HG02973 (cell line): ENCODE data around the gene SAA4.
A peak's percentile ranks its signal among the peaks of the same experiment; 100 is the strongest.
"Not testable (repeated sequence)": the region's sequence is repeated elsewhere in the genome, so short reads cannot be mapped to it uniquely, and the experiment has no call there.

Source experiments
- ATAC-seq: cut with Tn5 transposase; IDR thresholded peaks from one replicate; pipeline ENCODE4 v1.9.1; 2021; ENCODE audit warnings: moderate library complexity; ENCODE audit not compliant: unreplicated experiment

Gene SAA4

GRCh38 chr11:18247191-18247581, 10.6 kb upstream of the SAA4 start:
- peak; percentile 19 for ATAC-seq

DNA sequence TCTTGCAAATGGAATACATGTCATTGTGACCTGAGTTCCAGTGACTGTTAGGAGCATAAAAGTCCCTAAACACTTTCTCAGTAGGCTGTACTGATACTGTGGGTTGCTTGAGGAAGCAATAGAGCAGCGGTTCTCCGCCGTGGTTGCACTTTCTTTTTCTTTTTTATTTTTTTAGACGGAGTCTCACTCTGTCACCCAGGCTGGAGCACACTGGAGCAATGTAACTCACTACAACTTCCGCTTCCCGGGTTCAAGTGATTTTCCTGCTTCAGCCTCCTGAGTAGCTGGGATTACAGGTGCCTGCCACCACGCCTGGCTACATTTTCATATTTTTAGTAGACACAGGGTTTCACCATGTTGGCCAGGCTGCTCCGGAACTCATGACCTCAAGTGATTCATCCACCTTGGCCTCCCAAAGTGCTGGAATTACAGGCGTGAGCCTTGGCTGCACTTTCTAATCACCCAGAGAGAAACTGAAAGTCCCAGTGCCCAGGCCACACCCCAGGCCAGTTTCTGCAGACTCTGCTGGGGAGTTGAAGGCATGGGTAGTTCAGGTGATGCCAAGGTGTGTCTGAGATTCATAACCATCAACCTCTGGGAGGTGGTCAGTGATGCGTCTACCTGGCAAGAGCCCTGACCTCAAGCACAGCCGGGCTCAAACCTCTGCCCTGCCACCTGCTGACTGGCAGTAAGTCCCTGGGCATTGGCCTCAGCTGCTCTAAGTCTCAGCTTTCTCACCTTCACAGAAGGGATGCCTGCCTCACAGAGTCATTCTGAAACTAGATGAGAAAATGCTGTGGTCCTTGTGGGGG, 10.0 kb upstream of the SAA4 start:
- ATAC-seq: peak; percentile 85

GRCh38 chr11:18245396-18245795, 8.8 kb upstream of the SAA4 start:
- no peak for ATAC-seq

- ATAC-seq: no peak
These were observed 7.3 kb upstream of the SAA4 start for GRCh38 chr11:18243783-18244362.

DNA sequence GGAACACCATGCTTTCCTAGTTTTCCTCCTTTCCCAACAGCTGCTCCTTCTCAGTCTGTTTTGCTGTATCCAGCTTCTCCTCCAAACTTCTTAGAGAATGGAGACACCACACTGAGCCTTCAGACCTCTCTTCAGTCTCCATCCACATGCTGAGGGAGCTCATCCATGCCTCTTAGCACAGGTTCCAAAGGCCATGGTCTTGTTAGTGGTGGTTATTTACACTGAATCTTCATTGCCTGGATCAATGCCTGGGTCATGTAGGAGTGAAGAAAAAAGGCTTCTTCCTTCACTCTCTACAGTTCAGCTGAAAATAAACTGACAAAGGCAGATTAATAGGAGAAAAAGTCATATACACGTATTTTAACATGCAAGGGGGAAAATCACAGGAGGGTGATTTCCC, 3.1 kb upstream of the SAA4 start:
- ATAC-seq: no peak

DNA sequence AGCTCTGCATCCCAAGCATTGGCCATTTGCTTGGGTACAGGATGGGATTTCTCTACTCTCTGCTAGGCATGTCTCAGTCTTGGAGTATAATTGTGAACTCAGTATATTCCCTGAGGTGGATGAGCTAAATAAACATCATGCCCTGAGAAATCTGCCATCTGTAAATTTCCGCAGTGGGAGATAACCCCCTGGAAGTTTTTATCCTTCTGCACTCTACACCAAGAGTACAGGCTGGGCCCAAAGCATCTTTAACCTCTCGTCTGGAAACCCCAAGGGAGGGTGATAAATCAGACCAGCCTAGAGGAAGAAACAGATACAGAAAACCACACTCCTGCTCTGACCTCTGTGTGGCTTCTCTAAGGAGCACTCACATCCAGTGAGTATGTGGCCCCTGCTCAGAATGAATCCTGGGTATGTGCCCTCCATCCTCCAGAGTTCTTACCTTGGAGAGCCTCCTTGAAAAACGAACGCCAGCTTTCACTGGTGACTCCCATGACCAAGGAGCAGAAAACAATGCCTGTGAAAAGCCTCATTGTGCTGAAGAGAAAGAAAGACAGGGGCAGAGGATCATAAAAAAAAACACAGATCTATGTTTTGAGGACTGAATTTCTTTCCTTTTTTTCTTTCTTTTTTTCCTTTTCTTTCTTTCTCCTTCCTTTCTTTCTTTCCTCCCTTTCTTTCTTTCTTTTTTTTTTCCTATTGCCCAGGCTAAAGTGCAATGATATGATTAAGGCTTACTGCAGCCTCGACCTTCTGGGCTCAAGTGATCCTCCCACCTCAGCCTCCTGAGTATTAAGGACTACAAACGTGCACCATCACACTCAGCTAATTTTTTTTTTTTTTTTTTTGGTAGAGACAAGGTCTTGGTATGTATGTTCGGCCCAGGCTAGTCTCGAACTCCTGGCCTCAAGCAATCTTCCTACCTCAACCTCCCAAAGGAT, 938 bp downstream of the SAA4 start:
- ATAC-seq: no peak

DNA sequence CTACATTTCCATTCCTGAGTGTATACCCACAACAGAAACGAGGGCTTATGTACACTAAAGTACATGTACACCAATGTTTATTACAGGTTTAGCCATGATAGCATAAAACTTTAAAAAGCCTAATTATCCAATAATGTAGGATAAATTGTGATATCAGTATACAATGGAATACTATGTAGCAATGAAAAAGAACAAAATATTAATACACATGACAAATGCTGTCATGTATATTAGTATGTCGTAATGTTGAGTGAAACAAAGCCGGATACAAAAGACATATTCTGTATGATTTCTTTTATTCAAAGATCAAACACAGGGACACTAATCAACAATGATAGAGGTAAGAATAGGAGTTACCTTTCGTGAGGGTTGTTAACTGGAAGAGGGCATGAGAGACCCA, 2.7 kb downstream of the SAA4 start:
- ATAC-seq: no peak

DNA sequence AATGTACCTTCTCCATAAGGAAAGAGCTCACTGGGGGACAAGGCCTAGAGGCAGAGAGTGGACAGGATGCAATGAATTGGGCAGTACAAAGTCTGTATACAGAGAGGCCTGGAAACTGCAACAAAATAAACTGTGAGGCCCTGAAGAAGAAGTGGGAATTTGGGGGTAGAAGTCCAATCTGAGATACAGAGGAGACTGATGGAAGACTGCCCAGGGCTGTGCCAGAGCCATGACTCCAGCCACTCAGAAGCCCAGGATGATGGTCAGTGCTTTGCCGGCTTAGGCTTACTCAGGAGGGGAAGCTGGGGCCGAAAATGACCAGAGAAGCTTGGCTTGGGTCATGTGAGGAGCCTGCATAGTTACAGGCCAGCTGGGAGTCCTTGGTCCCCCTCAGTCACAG, 5.7 kb downstream of the SAA4 start:
- no peak for ATAC-seq

- ATAC-seq: peak; percentile 94
These were observed 7.1 kb downstream of the SAA4 start for GRCh38 chr11:18229501-18229900.

DNA sequence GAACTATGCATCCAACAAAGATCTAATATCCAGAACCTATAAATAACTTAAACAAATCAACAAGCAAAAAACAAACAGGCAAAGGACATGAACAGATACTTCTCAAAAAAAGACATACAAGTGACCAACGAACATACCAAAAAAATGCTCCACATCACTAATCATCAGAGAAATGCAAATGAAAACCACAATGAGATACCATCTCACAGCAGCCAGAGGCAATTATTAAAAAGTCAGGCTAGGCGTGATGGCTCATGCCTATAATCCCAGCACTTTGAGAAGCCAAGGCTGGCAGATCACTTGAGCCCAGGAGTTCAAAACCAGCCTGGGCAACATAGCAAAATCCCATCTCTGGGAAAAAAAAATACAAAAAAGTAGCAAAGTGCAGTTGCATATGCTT, 10.7 kb downstream of the SAA4 start:
- ATAC-seq: no peak

- ATAC-seq: no peak
These were observed 12.8 kb downstream of the SAA4 start for GRCh38 chr11:18223591-18224387.

- no peak for ATAC-seq
These were observed 13.7 kb downstream of the SAA4 start for GRCh38 chr11:18222814-18223421.

DNA sequence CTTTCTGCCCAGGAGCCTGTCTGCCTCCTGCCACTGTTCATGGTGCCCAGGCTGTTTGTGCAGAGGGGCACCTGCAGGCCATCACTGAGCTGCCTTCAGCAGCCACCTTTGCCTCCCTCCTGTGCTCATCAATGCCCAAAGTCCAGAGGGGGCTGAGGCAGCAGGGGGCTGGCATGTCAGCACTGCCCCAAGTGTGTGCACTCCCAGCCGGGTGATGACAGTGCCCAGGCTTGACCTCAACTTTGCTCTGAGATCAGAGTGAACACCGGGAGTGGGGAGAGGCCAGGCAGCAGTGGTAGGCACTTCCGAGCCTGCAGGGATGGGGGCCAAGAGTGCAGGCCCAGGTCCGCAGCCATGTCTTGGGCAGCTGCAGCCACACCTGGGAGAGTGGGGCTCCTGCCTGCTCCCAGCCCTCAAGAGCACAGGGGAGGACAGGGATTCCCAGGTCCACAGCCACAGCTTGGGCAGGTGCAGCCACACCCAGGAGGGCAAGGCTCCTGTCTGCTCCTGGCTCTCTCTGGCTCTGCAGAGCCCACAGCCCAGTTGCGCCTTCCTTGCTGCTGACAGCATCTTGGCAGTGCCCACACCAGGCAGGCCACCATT, 15.2 kb downstream of the SAA4 start:
- no peak for ATAC-seq

DNA sequence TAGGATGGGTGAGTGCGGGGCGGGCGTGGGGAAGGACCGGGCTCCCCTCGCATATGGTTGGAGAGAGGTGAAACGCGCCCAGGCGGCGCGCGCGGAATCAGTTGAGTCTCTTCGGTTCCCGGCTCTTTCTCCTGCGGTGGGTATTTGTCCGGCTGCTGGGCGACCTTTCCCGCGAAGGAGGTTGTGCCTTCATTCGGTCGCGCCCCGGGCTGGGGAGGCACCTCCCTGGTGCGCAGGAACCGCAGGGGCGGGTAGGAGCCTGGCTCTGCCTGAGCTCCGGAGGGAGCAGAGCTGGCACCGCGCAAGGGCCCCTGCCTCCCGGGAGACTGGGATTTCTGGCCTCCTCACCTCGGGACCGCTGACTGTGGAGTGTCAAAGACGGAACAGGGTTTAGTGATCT, 27.5 kb downstream of the SAA4 start:
- no peak for ATAC-seq

DNA sequence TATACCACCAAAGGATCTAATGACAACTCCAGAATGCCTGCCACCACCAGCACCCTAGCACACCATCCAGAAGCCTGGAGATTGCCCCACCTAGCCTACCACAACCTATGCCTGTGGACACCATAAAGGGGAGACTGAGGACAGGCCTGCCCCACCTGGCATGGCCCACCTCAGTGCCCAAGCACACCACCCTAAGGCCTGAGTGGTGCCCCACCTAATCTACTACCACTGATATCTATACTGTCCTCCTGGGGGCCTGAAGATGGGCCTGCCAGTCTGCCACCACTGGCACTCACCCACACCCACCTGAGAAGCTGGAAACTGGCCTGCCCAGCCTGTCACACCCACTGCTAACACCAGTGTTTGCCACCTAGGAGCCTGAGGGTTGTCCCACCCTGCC, 31.8 kb downstream of the SAA4 start:
- ATAC-seq: no peak

DNA sequence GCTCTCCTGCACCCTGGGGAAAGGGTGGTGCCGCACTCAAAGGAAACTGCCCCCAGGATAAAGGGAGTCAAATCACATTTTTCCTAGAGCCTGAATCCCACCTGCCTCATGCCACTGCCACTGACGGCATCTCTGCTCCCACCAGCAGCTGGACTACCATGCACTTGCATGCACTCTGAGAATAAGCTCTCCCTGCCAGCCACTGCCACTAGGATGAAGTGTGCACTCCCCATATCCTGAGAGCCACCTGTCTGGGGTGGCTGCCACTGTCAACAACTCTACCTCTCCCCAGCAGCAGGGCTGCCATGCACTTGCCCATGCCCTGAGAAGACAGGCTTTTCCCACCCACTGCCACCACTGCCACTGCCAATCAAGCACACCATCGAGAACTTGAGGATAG, 32.4 kb downstream of the SAA4 start:
- ATAC-seq: no peak

- ATAC-seq: no peak
These were observed 32.9 kb downstream of the SAA4 start for GRCh38 chr11:18203723-18204122.

GRCh38 chr11:18197738-18198137, 38.9 kb downstream of the SAA4 start:
- ATAC-seq: not testable (repeated sequence)

DNA sequence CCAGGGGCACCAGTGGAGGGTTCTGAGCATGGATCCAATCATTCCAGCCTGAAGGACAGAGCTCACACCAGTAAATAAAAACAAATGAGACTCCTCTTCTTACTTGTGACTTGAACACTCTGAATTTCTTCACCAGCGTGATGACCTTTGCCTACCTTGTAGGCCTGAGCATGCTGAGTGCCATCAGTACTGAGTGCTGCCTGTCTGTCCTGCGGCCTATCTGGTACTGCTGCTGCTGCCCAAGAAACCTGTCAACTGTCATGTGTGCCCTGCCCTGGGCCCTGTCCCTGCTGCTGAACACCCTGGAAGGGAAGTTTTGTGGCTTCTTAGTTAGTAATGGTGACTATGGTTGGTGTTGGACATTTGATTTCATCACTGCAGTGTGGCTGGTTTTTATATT, 40.1 kb downstream of the SAA4 start:
- ATAC-seq: no peak

DNA sequence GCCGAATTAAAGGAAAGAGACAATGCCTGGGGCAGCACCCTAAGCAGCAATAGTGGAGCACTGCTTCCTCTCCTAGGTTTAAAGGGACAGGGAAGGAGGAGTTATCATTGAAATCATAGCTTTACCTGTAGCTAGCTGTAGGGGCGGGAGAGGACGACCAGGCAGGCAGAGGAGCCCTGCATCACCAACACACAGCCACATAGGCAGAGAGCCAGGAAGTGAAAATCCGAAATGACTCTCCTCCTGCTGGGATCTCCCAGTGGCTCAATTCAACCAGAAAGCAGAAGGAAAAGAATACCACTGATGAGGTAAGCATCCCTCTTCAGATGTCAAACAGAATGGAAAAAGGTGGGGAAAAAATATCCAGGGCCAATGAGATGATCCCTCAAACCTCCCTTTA, 43.6 kb downstream of the SAA4 start:
- no peak for ATAC-seq
